Adrenal gland (tissue), 12 donors: Measurements from ENCODE around the gene APBA2. TPM values are rescaled to one million over a fixed set of nuclear protein-coding genes. Genes with fewer than 3 reads are reported as not detected.

ENCODE experiments used
- DNase-seq, 7 donors: peaks; one replicate each; pipeline ENCODE4 v3.0.0-alpha.2; 2019 to 2020
- H3K27ac ChIP-seq, 5 donors: fragments of 200-600 bp; sonication (generic) in 4 of 5; 1 replicate in 3 of 5; 2 replicates in 2 of 5; pipeline versions ENCODE4 v1.5.1 to v1.8.0; 2016 to 2020; ENCODE audit warnings: mild to moderate bottlenecking in 1 of 5
- H3K27me3 ChIP-seq: fragments of 200-600 bp; 2 replicates; pipeline ENCODE4 v1.8.0; 2021
- H3K36me3 ChIP-seq, 2 donors: fragments of 200-600 bp; replicated peaks in 1 of 2; 1 replicate in 1 of 2; 2 replicates in 1 of 2; pipeline versions ENCODE4 v1.5.1 to v1.8.0; 2018 to 2022
- H3K4me1 ChIP-seq, 2 donors: fragments of 200-600 bp; replicated peaks in 1 of 2; 1 replicate in 1 of 2; 2 replicates in 1 of 2; pipeline versions ENCODE4 v1.5.1 to v1.8.0; 2018 to 2021
- H3K4me3 ChIP-seq, 4 donors: fragments of 200-600 bp; sonication (generic) in 3 of 4; one replicate each; pipeline ENCODE4 v1.5.1; 2016 to 2018
- H3K9me3 ChIP-seq, 3 donors: fragments of 200-600 bp; sonication (generic) in 1 of 3; replicated peaks in 1 of 3; 1 replicate in 2 of 3; 2 replicates in 1 of 3; pipeline versions ENCODE4 v1.5.1 to v1.8.0; 2016 to 2021
- CTCF ChIP-seq, 6 experiments: fragments of 450-650 bp in 4 of 6; fragments of 200-600 bp in 2 of 6; sonication (generic) in 1 of 6; IDR thresholded peaks; 1 replicate in 5 of 6; 2 replicates in 1 of 6; pipeline versions ENCODE4 v1.5.1 to v1.8.0; 2016 to 2021; ENCODE audit warnings: antibody characterized with exemption in 6 of 6, mild to moderate bottlenecking in 2 of 6, moderate library complexity in 1 of 6
- POLR2A ChIP-seq, 2 donors: fragments of 450-650 bp; IDR thresholded peaks; one replicate each; pipeline ENCODE4 v1.6.1; 2017; ENCODE audit warnings: antibody characterized with exemption in 2 of 2, mild to moderate bottlenecking in 2 of 2, moderate library complexity in 1 of 2
- WGBS, 4 donors: extraction: QIAGEN DNeasy Blood & Tissue Kit in 2 of 4; methylation state at CpG; one replicate each; pipeline versions ENCODE4 v1.1.5 to v1.1.7; 2013 to 2017; 5-methylcytosine and 5-hydroxymethylcytosine counted together
- intact Hi-C, 2 donors: fragments of 100-400 bp; cut with DNase I; formaldehyde crosslinking; loops; one replicate each; pipeline versions ENCODE4 v1.14.1 to v1.15.0; 2022 to 2023
- polyA plus RNA-seq, 3 donors: library from polyadenylated mRNA; stranded (reverse); fragments of 200-250 nt in 2 of 3; fragments of 350-450 nt in 1 of 3; fragmentation: Illumina TruSeq in 1 of 3; extraction: RNeasy Lipid Tissue Mini Kit (QIAGEN cat#74804) in 1 of 3; gene quantifications; one replicate each; pipeline ENCODE4 v1.2.3, GENCODE V29; 2013 to 2014
- total RNA-seq, 9 donors: library from RNA; depleted of rRNA in 4 of 9; stranded (reverse); fragments of >200 nt in 4 of 9; fragments of 120-200 nt in 1 of 9; fragmentation: NEBNext Ultra II Directional in 1 of 9; extraction: Animal tissue kit (Norgen Biotek cat#: 25700) in 1 of 9; gene quantifications; one replicate each; pipeline versions ENCODE4 v1.1.0 to v1.2.4, GENCODE V29; 2013 to 2023
- donor health status: healthy with polysubstance abuse.
- donor health status: Bipolar disorder and iron deficiency.
- donor health status: DM: yes; HTN: yes; CAD: no.
- donor health status: DM: no; HTN: no; CAD: no.
- donor health status: DM: no; HTN: no; CAD: no.
- donor health status: DM: yes; HTN: yes; CAD: no.

APBA2 gene
- total and polyA plus RNA-seq, 12 donors, result 2.1 to 13.2 (median 4.7) TPM

GRCh38 chr15:28986108-28986507, 100.3 kb downstream of the APBA2 start:
- DNase-seq, result no peak
- Histone ChIP-seq H3K27me3 (no peaks in the 10 kb centered on the region), H3K9me3 (no peaks in the 10 kb centered on the region), H3K27ac (peak overlapping the region in 1 of 5 donors; percentile 65), H3K4me1 (no peaks in the 10 kb centered on the region), H3K36me3 (no peaks in the 10 kb centered on the region), H3K4me3 (no peak overlapping the region)
- WGBS, 4 donors, result 82 to 92% (median 86%) methylated on average over 6 to 9 of the region's 9 CpGs
- intact Hi-C loops, result no loop called here
- no peak for TF ChIP-seq POLR2A (IDR thresholded peaks at IDR 0.05)
- no peak for TF ChIP-seq CTCF (IDR thresholded peaks at IDR 0.05)

GRCh38 chr15:28986726-28987125, 101.0 kb downstream of the APBA2 start:
- no peak for DNase-seq
- no peaks in the 10 kb centered on the region for H3K9me3 ChIP-seq
- intact Hi-C loops, result no loop called here
- H3K36me3 ChIP-seq, result no peaks in the 10 kb centered on the region
- H3K4me3 ChIP-seq, result no peak overlapping the region
- WGBS, 4 donors, result 91 to 95% (median 93%) methylated on average over 2 of the region's 2 CpGs
- no peak overlapping the region for H3K27ac ChIP-seq
- TF ChIP-seq POLR2A (IDR thresholded peaks at IDR 0.05), result no peak
- TF ChIP-seq CTCF (IDR thresholded peaks at IDR 0.05), result no peak
- H3K4me1 ChIP-seq, result no peaks in the 10 kb centered on the region
- H3K27me3 ChIP-seq, result no peaks in the 10 kb centered on the region

GRCh38 chr15:28987337-28987736, 101.6 kb downstream of the APBA2 start:
- Histone ChIP-seq H3K27me3 (no peaks in the 10 kb centered on the region), H3K36me3 (no peaks in the 10 kb centered on the region), H3K4me3 (no peak overlapping the region), H3K4me1 (no peaks in the 10 kb centered on the region), H3K27ac (no peak overlapping the region), H3K9me3 (no peaks in the 10 kb centered on the region)
- intact Hi-C loops, result no loop called here
- WGBS, 4 donors, result 95 to 98% (median 96%) methylated on average over 4 of the region's 4 CpGs
- TF ChIP-seq POLR2A (IDR thresholded peaks at IDR 0.05), result no peak
- no peak for TF ChIP-seq CTCF (IDR thresholded peaks at IDR 0.05)
- no peak for DNase-seq

- TF ChIP-seq CTCF (IDR thresholded peaks at IDR 0.05) (no peak), POLR2A (IDR thresholded peaks at IDR 0.05) (no peak)
- intact Hi-C loops, result no loop called here
- 57 to 72% (median 60%) methylated on average over 10 to 15 of the region's 15 CpGs for WGBS, 4 donors
Measured at GRCh38 chr15:28989239-28989830, 103.6 kb downstream of the APBA2 start.

More at GRCh38 chr15:28989239-28989830, 103.6 kb downstream of the APBA2 start:
- DNase-seq, result no peak
- H3K4me3 ChIP-seq, result no peak overlapping the region
- H3K4me1 ChIP-seq, result no peaks in the 10 kb centered on the region
- H3K9me3 ChIP-seq, result no peaks in the 10 kb centered on the region
- no peaks in the 10 kb centered on the region for H3K27me3 ChIP-seq
- no peak overlapping the region for H3K27ac ChIP-seq
- H3K36me3 ChIP-seq, result no peaks in the 10 kb centered on the region
